HG02759 (cell line): ENCODE results near the gene TBC1D30.
"Not testable (repeated sequence)": the region's sequence is repeated elsewhere in the genome, so short reads cannot be mapped to it uniquely, and the experiment has no call there.

Source experiments
- ATAC-seq: cut with Tn5 transposase; IDR thresholded peaks from one replicate; pipeline ENCODE4 v1.9.1; 2021; ENCODE audit warnings: mild to moderate bottlenecking, moderate library complexity; ENCODE audit not compliant: unreplicated experiment

The TBC1D30 gene

DNA sequence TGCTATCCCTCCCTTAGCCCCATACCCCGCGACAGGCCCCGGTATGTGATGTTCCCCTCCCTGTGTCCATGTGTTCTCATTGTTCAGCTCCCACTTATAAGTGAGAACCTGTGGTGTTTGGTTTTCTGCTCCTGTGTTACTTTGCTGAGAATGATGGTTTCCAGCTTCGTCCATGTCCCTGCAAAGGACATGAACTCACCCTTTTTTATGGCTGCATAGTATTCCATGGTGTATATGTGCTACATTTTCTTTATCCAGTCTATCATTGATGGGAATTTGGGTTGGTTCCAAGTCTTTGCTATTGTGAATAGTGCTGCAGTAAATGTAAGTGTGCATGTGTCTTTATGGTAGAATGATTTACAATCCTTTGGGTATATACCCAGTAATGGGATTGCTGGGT, 24.0 kb downstream of the TBC1D30 start:
- ATAC-seq = not testable (repeated sequence)

DNA sequence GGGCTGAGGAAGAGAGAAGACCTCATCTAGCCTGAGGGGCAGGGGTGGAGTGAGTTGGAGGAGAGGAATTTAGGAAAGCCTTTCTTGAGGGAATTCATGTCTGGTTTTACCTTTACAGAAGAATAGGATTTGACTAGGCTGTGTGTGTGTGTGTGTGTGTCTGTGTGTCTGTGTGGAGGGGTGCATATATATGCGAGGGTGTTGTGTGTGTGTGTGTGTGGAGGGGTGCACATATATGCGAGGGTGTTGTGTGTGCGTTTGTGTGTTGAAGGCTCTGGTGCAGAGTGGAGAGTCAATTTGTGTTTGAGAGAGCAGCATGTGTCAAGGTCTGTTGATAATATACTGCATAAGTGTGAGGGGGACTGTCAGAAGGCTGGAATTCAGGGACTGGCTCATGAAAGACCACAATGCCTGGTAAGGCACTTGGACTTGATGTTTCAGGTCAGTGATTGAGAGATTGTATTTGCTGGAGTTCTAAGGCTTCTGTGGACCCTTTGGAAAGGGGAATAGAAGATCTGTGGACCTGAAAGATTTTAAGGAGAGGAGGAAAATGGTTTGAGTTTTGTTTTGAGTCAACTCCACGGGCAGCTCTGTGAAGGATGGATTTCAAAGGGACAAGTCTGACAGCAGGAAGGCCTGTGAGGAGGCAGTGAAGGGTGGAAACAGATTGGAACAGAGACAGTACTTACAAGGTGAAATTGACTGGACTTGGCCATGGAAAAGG, 34.6 kb downstream of the TBC1D30 start:
- ATAC-seq = no peak

DNA sequence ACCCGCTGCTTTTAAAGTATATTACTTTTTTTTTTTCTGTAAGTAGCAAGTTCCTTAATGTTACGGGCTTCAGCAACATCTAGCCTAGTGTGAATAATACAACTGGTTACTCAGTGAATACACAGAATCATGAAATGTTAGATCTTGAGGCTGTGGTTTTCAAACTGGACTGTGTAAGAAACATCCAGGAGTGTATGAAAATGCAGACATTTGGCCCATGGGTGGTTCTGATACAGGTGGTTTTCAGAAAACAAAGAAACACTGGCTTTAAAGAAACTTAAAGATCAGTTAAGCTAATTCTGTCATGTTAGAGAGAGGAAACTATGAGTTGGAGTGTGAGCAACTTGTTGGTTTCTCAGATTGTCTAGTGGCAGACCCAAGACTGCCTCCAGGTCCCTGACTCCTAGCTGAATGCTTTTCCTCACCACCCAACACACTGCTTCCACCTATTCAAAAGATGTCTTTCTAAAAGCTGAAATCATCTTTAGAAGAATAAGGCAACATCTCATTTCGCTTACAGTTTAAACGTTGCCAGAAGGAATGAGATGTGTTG, 36.1 kb downstream of the TBC1D30 start:
- ATAC-seq = no peak

DNA sequence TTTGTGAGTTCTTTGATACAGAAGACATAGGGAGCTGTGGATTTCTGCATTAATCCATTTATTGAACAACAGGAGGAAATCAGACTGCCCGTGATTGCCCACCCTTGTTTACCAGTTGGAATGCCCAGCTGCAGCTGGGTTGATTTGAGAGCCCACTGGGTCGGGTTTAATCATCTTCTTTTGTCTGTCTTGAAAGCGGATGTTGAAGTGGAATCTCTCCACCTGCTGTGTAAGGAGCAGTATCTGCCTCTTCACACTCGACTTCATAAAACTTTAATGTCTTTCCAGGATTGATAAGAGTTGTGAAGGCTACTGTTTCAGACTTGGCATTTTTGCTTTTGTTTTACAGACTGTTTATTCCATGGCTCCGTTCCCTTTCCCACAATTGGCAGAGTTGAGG, 39.9 kb downstream of the TBC1D30 start:
- ATAC-seq = no peak

DNA sequence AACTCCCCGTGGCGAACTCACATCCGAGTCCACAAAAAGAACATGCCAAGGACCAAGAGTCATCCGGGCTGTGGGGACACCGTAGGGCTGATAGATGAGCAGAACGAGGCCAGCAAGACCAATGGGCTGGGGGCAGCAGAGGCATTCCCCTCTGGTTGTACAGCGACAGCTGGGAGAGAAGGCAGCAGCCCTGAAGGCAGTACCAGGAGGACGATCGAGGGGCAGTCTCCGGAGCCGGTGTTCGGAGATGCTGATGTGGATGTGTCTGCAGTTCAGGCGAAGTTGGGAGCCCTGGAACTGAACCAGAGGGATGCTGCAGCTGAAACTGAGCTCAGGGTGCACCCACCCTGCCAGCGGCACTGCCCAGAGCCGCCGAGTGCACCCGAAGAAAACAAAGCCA, 50.7 kb downstream of the TBC1D30 start:
- no peak for ATAC-seq

DNA sequence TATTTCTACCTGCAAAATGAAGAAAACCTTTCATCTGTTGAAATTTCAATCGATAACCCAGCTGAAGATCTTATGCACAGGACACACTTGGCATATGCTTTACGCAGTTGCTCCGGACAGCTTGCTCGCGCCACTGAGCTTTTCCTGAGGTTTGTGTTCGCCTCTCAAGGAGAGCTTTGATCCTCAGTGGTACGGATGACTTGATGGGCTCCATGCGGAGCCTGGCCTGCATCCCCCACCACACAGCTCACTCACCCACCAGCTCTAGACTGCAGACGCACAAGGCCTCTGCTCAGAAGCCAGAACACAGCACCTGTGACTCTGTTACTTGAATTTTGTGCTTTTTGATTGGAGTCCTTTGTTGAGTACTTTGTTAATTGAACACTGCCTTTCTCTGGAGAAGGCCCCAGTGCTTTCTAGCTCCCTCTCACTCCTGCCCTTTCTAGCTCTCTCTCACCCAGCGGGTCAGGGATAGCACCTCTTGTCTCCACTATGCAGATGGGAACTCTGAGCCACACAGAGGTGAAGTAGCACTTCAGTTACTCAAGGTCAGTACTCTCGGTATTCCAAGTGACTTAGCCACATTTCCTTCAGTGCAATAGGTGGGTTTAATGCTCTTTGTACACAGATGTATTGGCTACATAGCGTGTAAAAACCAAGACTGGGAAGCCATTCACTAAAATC, 52.1 kb downstream of the TBC1D30 start:
- peak; percentile 5 for ATAC-seq

DNA sequence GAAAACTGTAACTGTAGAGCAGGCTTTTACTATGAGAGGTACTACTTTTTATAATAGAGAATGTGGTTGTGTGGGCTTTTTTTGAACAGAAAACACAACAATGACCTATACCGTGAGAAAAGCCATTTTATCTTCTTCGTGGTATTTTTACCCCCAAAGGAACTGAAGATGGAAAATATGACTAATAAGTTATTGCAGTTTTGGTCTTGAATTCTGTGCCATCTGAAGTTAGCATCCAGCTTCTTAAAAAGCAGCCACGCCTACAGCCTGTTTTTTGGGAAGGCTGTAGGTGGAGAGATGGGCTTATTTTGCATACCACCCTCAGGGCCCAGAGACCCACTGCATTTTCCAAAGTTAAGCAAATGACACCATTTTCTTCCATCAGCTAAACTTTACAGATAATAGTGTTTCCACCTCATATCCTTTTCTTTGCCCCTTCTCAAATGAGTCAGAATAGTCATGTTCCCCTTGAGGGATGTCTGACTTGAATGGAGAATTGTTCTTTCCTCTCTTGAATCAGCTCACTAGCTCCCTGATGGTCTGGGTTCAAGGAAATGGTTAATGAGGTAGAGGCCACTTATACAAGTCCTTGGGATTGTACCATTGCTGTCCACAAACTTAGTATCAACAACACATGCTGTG, 53.0 kb downstream of the TBC1D30 start:
- peak; percentile 89 for ATAC-seq

DNA sequence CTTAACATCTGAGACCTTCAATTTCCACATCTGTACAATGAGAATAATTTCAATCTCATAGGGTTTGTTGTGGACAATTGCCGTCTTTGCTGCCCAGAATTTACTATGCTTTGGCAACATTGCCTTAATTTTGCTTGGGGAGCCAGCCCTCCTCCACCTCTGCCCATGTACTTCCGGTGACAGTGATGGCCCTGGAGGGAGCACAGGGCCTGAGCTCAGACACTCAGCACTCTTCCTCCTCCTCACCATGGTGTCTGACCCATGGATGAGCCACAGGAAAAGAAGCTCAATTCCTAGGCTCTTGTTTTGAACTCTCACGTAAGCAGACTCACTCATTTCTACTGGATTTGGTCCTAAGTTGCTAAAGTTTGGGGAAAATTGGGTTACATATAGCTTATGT, 58.2 kb downstream of the TBC1D30 start:
- no peak for ATAC-seq

DNA sequence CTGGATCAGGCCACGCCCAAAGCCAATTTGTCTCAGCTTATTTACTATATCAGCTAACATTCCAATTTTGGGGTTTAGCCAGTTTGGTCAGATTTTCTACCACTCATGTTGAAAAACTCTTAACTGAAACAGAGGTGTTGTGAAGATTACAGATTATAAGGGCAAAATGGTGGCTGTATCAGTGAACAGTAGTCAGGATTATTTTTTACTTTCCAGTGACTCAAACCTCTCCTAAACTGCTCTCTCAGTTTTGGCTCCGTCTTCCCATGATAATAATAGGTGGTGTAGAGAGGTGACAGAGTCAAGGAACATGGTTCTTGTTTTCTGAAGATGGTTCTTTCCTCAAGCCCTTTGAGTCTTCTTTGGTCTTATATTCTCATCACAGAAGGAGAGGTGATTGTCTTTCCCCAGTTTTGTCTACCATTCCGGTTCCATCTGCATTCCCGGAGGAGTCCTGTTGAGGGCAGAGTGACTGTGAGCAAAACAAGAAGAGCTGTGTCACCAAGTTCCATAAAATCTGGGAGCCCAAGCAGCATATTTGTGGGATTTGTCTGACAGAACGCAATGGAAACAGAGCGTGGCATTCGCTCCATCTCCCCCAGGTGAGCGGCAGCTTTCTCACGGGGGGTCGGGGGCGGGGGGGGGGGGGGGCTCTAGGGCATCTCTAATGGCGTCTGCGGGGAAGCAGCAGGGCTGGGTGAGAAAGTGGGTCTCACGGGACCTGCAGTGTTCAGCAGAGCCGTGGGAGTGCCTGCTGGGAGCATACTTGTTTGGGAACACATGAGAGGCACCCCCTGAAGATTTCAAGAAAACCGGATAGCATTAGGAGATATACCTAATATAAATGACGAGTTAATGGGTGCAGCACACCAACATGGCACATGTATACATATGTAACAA, 59.1 kb downstream of the TBC1D30 start:
- ATAC-seq = no peak

DNA sequence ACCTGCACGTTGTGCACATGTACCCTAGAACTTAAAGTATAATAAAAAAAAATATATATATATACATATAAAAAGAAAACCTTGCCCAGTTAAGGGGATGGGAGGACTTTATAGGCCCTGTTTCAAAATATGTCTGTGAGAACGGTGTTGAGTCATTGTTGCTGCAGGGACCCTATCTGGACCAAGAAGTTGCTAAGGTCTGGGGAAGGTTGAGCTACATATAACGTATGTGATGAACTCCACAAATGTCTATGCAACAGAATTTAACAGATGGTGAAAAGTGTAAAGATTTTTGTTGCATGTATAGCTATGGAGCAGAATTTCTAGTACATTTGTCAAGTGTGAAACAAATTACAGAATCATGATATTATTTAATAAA, 59.7 kb downstream of the TBC1D30 start:
- no peak for ATAC-seq

DNA sequence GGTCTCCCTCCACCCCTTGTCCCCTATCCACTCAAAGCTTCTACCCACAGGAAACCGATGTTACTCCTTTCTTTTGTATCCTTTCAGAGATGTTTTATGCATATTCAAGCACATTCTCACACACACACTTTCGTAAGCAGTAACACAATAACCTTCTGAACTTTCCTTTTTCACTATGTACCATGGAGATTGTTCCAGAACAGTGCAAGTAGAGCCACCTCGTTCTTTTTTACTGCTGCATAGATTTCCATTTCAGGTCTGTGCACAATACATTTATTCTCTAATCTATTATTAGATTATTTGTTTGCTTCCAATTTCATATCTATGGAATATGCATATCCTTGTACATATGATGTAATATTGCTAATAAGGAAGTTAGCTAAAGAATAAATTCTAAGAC, 60.3 kb downstream of the TBC1D30 start:
- ATAC-seq = no peak

DNA sequence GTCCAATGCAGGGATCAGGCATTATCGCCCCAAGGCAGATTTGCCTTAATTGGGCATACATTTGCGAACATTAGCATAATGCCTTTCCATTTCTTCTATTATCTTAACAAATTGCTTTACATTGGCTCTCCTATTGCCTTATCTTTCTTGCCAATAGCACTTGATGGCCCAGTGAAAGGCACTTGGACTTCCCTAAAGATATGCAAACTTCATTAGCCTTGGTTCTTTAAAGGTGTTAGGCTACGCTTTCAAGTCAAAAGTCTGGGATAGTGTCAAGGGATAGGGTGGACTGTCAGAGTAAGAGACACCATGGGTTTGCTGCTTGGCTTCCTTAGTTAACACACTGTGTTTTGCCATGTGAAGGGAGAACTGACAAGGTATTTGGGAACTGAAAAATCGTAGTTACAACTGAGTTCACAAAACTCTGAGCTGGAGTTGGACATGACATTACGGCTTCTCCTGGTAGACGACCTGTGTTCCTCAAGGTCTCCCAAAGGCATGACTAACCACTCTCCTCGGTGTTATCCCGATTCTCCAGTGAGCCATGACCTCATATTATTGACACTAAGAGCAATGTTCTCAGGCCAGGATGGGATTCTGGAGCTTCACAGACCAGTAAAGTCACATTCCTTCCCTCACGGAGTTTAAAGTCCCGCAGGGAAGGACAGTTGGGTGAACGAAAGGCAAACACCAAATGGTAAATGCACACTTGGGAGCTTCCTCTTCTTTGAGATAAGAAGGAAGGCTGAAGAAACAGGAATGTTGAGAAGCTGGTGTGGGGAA, 65.2 kb downstream of the TBC1D30 start:
- ATAC-seq = no peak

DNA sequence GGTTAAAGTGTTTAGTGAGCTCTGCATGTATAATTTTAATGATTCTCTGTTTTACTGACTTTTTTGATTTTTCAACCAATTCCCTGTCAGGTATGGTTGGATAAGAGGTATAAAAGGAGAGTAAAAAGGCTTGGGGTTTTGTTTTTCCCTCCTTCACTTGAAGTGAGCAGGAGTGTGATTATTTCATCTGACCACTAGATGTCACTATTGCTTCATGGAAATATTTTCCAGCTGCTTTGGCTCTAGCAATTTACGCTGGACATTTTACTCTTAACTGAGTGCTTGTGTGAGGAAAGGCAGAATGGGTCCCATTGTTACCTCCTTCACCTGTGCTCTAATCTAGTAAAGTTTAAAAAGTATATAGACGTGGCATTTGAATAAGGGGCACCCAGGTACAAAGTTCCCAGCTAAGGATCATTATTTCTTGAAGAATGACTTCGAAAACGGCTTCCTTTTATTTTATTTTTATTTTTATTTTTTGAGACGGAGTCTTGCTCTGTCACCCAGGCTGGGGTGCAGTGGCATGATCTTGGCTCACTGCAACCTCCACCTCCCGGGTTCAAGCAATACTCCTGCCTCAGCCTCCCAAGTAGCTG, 66.5 kb downstream of the TBC1D30 start:
- peak; percentile 65 for ATAC-seq

DNA sequence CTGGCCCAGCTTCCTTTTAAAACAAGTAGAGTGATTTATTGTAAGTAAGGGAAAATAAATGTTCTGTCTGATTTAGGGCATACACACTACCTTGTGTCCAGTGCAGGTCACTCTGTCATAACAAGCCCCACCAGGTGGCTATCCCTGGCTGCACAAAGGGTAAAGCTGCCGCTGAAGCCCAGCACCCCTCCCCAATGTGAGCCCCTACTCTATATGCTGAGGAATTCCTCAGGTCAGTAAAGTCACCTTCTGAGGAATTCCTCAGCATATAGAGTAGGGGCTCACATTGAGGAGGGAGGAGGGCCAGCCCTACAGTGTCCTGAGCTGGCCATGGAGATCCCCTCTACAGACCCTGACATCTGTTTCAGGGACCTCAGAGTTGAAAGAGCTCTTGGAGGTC, 67.2 kb downstream of the TBC1D30 start:
- no peak for ATAC-seq

DNA sequence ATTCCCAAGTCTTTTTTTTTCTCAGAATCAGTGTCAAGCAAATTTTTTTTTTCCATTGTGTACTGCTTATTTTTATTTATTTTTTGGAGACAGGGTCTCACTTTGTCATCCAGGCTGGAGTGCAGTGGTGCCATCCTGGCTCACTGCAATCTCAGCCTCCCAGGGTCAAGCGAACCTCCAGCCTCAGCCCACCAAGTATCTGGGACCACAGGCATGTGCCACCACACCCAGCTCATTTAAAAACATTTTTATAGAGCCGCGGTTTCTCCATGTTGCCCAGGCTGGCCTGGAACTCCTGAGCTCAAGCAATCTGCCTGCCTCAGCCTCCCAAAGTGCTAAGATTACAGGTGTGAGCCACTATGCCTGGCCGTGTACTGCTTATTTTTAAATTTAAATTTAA, 68.1 kb downstream of the TBC1D30 start:
- ATAC-seq = no peak

DNA sequence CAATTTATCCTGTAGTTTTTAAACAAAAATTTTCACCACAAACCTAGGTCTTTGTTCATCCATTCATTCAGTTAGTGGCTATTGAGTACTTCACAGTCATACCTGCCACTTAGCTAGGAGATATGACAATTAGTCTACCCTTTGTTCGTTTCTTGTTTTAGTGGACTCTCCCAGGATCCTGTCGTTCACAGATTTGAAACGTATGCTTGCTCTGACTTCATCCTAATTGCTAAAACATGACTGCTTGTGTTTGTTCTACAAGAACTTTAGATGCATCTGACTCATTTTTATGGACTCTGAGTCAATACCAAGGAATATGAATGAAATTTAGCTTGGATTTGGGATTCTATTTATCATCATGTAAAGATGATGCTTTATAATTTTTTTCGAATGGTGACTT, 69.5 kb downstream of the TBC1D30 start:
- no peak for ATAC-seq

DNA sequence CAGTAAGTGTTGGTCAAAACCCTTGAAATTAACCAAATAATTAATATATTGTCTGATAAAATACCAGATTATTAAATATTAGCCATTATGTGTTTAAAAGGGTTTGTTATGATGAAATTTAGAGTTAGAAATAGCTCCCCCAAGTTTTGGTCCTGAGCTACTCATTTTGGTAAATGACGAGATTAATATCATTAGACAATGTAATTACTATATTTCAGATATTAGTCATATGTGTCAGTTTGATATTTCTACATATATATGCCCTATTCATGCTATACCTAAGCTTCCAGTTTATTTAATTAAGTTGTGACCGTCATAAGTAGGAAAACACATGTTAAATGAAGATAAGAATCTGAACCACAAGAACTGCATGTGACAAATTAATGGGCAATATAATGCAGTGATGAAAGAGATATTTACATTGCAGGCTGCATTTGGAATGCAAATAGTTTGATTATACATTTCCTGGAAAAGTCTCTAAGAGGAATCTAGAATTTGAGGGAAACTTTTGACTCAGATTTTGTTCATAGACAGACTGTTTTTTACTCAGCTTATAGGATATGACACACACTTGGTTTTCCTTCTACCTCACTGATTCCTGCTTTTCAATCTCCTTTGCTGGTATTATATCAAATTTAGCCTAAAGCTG, 70.5 kb downstream of the TBC1D30 start:
- no peak for ATAC-seq

DNA sequence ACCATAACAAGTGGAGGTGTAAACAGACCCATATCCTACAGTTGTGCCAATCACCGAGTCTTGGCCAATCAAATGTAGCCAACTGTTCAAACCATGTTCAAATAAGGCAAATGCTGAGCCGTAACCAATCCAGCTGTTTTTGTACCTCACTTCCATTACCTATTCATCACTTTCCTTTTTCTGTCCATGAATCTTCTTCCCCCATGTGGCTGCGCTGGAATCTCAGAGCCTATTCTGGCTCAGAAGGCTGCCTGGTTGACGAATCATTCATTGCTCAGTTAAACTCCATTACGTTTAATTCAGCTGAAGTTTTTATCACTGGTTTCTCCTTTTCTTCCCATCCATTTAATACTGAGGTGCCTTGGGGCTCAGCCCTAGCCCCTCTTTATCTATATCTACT, 71.1 kb downstream of the TBC1D30 start:
- no peak for ATAC-seq

DNA sequence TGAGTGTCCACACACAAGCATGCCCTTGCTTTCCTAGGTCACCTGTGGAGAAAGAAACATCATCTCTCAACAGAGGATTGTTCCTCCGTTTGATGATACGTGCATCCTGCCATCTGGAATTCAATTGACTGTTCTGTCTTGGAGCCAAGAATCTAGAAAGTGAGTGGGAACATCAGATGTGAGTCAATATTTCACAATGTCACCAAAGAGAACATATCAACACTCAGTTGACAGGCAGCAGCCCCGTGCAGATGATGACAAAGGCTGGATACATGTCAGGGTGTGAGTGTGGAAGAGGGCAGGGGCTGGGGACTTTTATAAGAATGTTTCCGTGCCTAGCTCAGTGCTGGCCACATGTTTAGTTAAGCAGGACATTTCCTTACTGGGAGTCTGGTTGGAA, 76.1 kb downstream of the TBC1D30 start:
- no peak for ATAC-seq
